Liver (tissue), 9 donors: ENCODE results near the gene CMPK1. TPM values are rescaled to one million over a fixed set of nuclear protein-coding genes. Genes with fewer than 3 reads are reported as not detected.

ENCODE experiments used
- DNase-seq: peaks from one replicate; pipeline ENCODE4 v3.0.0-alpha.2; 2017; ENCODE audit warnings: low spot score
- H3K27ac ChIP-seq, 2 donors: one replicate each; pipeline ENCODE4 v1.7.0; 2013; ENCODE audit warnings: inconsistent platforms in 2 of 2, low read length in 2 of 2, control low read depth in 1 of 2, low read depth in 1 of 2, mild to moderate bottlenecking in 1 of 2
- H3K27me3 ChIP-seq, 4 donors: one replicate each; pipeline versions ENCODE4 v1.6.1 to v1.7.0; 2013; ENCODE audit warnings: low read length in 3 of 4, inconsistent platforms in 1 of 4, mild to moderate bottlenecking in 1 of 4, moderate library complexity in 1 of 4; ENCODE audit not compliant: control insufficient read depth in 4 of 4, insufficient read depth in 4 of 4
- H3K36me3 ChIP-seq, 4 donors: one replicate each; pipeline versions ENCODE4 v1.6.1 to v1.7.0; 2013; ENCODE audit warnings: low read length in 3 of 4, mild to moderate bottlenecking in 3 of 4, low read depth in 1 of 4, moderate library complexity in 1 of 4; ENCODE audit not compliant: control insufficient read depth in 4 of 4, insufficient read depth in 3 of 4
- H3K4me1 ChIP-seq, 4 donors: one replicate each; pipeline versions ENCODE4 v1.6.1 to v1.7.0; 2013; ENCODE audit warnings: low read length in 3 of 4, mild to moderate bottlenecking in 3 of 4, moderate library complexity in 1 of 4; ENCODE audit not compliant: control insufficient read depth in 4 of 4, insufficient read depth in 4 of 4
- H3K4me3 ChIP-seq, 3 donors: one replicate each; pipeline versions ENCODE4 v1.6.1 to v1.7.0; 2013; ENCODE audit warnings: low read length in 3 of 3, control low read depth in 1 of 3, low read depth in 1 of 3, mild to moderate bottlenecking in 1 of 3
- H3K9ac ChIP-seq, 2 donors: one replicate each; pipeline ENCODE4 v1.7.0; 2013; ENCODE audit warnings: low read length in 2 of 2, mild to moderate bottlenecking in 2 of 2, moderate library complexity in 2 of 2, control low read depth in 1 of 2, low read depth in 1 of 2
- H3K9me3 ChIP-seq, 4 donors: one replicate each; pipeline versions ENCODE4 v1.6.1 to v1.7.0; 2013; ENCODE audit warnings: low read length in 3 of 4; ENCODE audit not compliant: control insufficient read depth in 4 of 4
- ATF3 ChIP-seq: IDR thresholded peaks from 2 replicates; pipeline ENCODE4 v1.6.1; 2016; ENCODE audit warnings: antibody characterized with exemption
- EGR1 ChIP-seq, 2 donors: IDR thresholded peaks; 2 replicates each; pipeline ENCODE4 v1.6.1; 2016 to 2018; ENCODE audit warnings: antibody characterized with exemption in 2 of 2, low read depth in 2 of 2
- FOXA1 ChIP-seq: IDR thresholded peaks from 2 replicates; pipeline ENCODE4 v1.6.1; 2016; ENCODE audit warnings: antibody characterized with exemption
- FOXA2 ChIP-seq: IDR thresholded peaks from 2 replicates; pipeline ENCODE4 v1.6.1; 2016; ENCODE audit warnings: antibody characterized with exemption
- GABPA ChIP-seq, 2 donors: IDR thresholded peaks in 1 of 2; conservative IDR thresholded peaks in 1 of 2; 2 replicates each; pipeline ENCODE4 v1.6.1; 2016; ENCODE audit warnings: antibody characterized with exemption in 2 of 2, mild to moderate bottlenecking in 1 of 2, moderate library complexity in 1 of 2
- HNF4A ChIP-seq, 2 donors: conservative IDR thresholded peaks; 2 replicates each; pipeline ENCODE4 v1.6.1; 2016; ENCODE audit warnings: antibody characterized with exemption in 2 of 2, mild to moderate bottlenecking in 2 of 2
- HNF4G ChIP-seq: IDR thresholded peaks from 2 replicates; pipeline ENCODE4 v1.6.1; 2016; ENCODE audit warnings: antibody characterized with exemption
- JUND ChIP-seq, 2 donors: IDR thresholded peaks; 2 replicates each; pipeline ENCODE4 v1.6.1; 2016; ENCODE audit warnings: antibody characterized with exemption in 2 of 2
- MAX ChIP-seq: IDR thresholded peaks from 2 replicates; pipeline ENCODE4 v1.6.1; 2016; ENCODE audit warnings: antibody characterized with exemption
- NR2F2 ChIP-seq: IDR thresholded peaks from 2 replicates; pipeline ENCODE4 v1.6.1; 2016; ENCODE audit warnings: antibody characterized with exemption
- RAD21 ChIP-seq, 2 donors: IDR thresholded peaks; 2 replicates each; pipeline ENCODE4 v1.6.1; 2016; ENCODE audit warnings: antibody characterized with exemption in 2 of 2, mild to moderate bottlenecking in 2 of 2
- REST ChIP-seq: IDR thresholded peaks from 2 replicates; pipeline ENCODE4 v1.6.1; 2016; ENCODE audit warnings: antibody characterized with exemption, mild to moderate bottlenecking
- RXRA ChIP-seq, 2 donors: IDR thresholded peaks; 2 replicates each; pipeline ENCODE4 v1.6.1; 2017 to 2018; ENCODE audit warnings: antibody characterized with exemption in 2 of 2, mild to moderate bottlenecking in 1 of 2
- SP1 ChIP-seq: IDR thresholded peaks from 2 replicates; pipeline ENCODE4 v1.6.1; 2018; ENCODE audit warnings: antibody characterized with exemption, mild to moderate bottlenecking
- TAF1 ChIP-seq: conservative IDR thresholded peaks from 2 replicates; pipeline ENCODE4 v1.6.1; 2016; ENCODE audit warnings: antibody characterized with exemption, mild to moderate bottlenecking
- YY1 ChIP-seq: IDR thresholded peaks from 2 replicates; pipeline ENCODE4 v1.6.1; 2016; ENCODE audit warnings: antibody characterized with exemption, mild to moderate bottlenecking
- WGBS: extraction: QIAGEN DNeasy Blood & Tissue Kit; methylation state at CpG from one replicate; pipeline ENCODE4 v1.1.7; 2013; 5-methylcytosine and 5-hydroxymethylcytosine counted together
- polyA plus RNA-seq, 2 donors: library from polyadenylated mRNA; stranded (reverse) in 1 of 2; unstranded in 1 of 2; fragments of 200-250 nt in 1 of 2; fragments of >200 nt in 1 of 2; fragmentation: Nextera tagmentation in 1 of 2; extraction: Ambion mirVana in 1 of 2; gene quantifications; one replicate each; pipeline versions ENCODE4 v1.2.1 to v1.2.3, GENCODE V29; 2013 to 2015
- total RNA-seq, 2 donors: library from RNA; depleted of rRNA; stranded (reverse); fragments of >200 nt; gene quantifications; one replicate each; pipeline ENCODE4 v1.2.3, GENCODE V29; 2014
- TF ChIP-seq, protein P1 (sequence below): IDR thresholded peaks from 2 replicates; pipeline ENCODE4 v1.6.1; 2016; ENCODE audit warnings: antibody characterized with exemption
- TF ChIP-seq, protein P2 (sequence below): fragments of 150-350 bp; IDR thresholded peaks from 2 replicates; pipeline ENCODE4 v1.5.1; 2017; ENCODE audit warnings: improper control_type of control experiment, low read depth, low read length; ENCODE audit not compliant: missing input control
- donor health status: healthy.
- donor health status: healthy.
- donor health status: healthy.
- donor health status: healthy.
- donor health status: healthy.

CMPK1 gene
- total and polyA plus RNA-seq, 4 donors: 66.8 to 146 (median 87.0) TPM

- under 1% methylated on average over 54 of the region's 54 CpGs for WGBS
- DNase-seq: peak; percentile 98
- H3K9ac ChIP-seq: peak within 1 kb of the TSS; percentile 74 to 92
Measured at GRCh38 chr1:47313915-47314664, 19.5 kb upstream of the CMPK1 start, which contains the start of gene STIL. Gene STIL, minus strand, starts transcription at chr1:47314147. Its CDS starts 3,828 bp downstream, at chr1:47310319.

More at GRCh38 chr1:47313915-47314664, 19.5 kb upstream of the CMPK1 start, which contains the start of gene STIL:
- Histone ChIP-seq H3K27ac (peak within 1 kb of the TSS; percentile 69 to 73), H3K4me3 (peak within 1 kb of the TSS; percentile 62 to 77 (median 76)), H3K9me3 (no peaks in the 10 kb centered on the region), H3K27me3 (no peaks in the 10 kb centered on the region), H3K36me3 (no peaks in the 10 kb centered on the region), H3K4me1 (peaks cover 3 to 13% (median 9%) of the 10 kb centered on the region in 4 donors)
- TF ChIP-seq, protein P1, sequence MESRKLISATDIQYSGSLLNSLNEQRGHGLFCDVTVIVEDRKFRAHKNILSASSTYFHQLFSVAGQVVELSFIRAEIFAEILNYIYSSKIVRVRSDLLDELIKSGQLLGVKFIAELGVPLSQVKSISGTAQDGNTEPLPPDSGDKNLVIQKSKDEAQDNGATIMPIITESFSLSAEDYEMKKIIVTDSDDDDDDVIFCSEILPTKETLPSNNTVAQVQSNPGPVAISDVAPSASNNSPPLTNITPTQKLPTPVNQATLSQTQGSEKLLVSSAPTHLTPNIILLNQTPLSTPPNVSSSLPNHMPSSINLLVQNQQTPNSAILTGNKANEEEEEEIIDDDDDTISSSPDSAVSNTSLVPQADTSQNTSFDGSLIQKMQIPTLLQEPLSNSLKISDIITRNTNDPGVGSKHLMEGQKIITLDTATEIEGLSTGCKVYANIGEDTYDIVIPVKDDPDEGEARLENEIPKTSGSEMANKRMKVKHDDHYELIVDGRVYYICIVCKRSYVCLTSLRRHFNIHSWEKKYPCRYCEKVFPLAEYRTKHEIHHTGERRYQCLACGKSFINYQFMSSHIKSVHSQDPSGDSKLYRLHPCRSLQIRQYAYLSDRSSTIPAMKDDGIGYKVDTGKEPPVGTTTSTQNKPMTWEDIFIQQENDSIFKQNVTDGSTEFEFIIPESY: peak; percentile 73
- TF ChIP-seq RAD21 (IDR thresholded peaks at IDR 0.05) (peak; percentile 32 to 39), MAX (peak; percentile 43), NR2F2 (no peak), TAF1 (peak; percentile 94), GABPA (IDR thresholded peaks at IDR 0.05 in 1 of 2, conservative IDR thresholded peaks at IDR 0.05 in 1 of 2) (peak; percentile 80 to 95), ATF3 (no peak), HNF4G (no peak), JUND (IDR thresholded peaks at IDR 0.05) (peak; percentile 16 to 63), SP1 (peak; percentile 94), FOXA1 (no peak), REST (peak; percentile 59), RXRA (IDR thresholded peaks at IDR 0.05) (peak in 1 of 2 donors; percentile 50), HNF4A (conservative IDR thresholded peaks at IDR 0.05) (peak; percentile 26 to 63), YY1 (peak; percentile 87), FOXA2 (no peak), EGR1 (IDR thresholded peaks at IDR 0.05; ENCODE audit: low read depth in 2 of 2) (peak; percentile 58 to 90)
- TF ChIP-seq, protein P2, sequence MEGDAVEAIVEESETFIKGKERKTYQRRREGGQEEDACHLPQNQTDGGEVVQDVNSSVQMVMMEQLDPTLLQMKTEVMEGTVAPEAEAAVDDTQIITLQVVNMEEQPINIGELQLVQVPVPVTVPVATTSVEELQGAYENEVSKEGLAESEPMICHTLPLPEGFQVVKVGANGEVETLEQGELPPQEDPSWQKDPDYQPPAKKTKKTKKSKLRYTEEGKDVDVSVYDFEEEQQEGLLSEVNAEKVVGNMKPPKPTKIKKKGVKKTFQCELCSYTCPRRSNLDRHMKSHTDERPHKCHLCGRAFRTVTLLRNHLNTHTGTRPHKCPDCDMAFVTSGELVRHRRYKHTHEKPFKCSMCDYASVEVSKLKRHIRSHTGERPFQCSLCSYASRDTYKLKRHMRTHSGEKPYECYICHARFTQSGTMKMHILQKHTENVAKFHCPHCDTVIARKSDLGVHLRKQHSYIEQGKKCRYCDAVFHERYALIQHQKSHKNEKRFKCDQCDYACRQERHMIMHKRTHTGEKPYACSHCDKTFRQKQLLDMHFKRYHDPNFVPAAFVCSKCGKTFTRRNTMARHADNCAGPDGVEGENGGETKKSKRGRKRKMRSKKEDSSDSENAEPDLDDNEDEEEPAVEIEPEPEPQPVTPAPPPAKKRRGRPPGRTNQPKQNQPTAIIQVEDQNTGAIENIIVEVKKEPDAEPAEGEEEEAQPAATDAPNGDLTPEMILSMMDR: no peak
